GM18508 (cell line): ENCODE results near the gene IL4R.
"Not testable (repeated sequence)": the region's sequence is repeated elsewhere in the genome, so short reads cannot be mapped to it uniquely, and the experiment has no call there.

Experiments
- ATAC-seq: cut with Tn5 transposase; IDR thresholded peaks from one replicate; pipeline ENCODE4 v1.9.1; 2021; ENCODE audit warnings: moderate number of reproducible peaks; ENCODE audit not compliant: insufficient read depth, unreplicated experiment

Gene IL4R

GRCh38 chr16:27313422-27314160, at the start of gene IL4R:
Gene IL4R, plus strand, starts transcription at chr16:27313974. Its CDS starts 26,230 bp downstream, at chr16:27340204.
- ATAC-seq, result no peak

- ATAC-seq, result no peak
Observed at GRCh38 chr16:27264151-27264550, 49.6 kb upstream of the IL4R start.

- ATAC-seq, result no peak
Observed at GRCh38 chr16:27265982-27266381, 47.8 kb upstream of the IL4R start.

DNA sequence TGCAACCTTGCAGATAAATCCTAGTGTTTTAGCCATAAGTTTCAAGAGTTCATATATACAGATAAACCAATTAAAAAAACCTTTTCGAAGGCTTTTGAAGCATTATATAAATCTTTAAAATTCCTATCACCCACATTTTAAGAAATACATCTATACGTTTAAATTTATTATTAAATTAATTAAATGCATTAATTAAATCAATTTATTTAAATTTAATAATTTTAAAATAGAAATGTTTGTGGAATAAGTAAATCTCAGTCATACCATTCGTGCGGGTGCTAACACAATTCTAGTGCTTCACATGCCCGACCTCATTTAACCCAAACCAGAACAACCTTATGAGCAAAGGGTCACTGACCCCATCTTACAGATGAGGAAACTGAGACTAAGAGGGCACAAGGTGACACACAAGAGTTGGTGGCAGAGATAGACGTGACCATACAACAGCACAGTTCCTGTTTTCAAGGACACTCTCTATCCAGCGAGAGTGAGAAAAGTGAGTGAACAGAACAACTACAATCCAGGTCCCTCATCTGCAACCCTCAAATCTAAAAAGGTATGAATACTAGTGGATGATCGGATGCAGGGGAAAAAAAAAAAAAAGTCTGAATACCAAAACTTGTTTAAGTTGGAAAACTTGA, 46.6 kb upstream of the IL4R start:
- ATAC-seq, result no peak

DNA sequence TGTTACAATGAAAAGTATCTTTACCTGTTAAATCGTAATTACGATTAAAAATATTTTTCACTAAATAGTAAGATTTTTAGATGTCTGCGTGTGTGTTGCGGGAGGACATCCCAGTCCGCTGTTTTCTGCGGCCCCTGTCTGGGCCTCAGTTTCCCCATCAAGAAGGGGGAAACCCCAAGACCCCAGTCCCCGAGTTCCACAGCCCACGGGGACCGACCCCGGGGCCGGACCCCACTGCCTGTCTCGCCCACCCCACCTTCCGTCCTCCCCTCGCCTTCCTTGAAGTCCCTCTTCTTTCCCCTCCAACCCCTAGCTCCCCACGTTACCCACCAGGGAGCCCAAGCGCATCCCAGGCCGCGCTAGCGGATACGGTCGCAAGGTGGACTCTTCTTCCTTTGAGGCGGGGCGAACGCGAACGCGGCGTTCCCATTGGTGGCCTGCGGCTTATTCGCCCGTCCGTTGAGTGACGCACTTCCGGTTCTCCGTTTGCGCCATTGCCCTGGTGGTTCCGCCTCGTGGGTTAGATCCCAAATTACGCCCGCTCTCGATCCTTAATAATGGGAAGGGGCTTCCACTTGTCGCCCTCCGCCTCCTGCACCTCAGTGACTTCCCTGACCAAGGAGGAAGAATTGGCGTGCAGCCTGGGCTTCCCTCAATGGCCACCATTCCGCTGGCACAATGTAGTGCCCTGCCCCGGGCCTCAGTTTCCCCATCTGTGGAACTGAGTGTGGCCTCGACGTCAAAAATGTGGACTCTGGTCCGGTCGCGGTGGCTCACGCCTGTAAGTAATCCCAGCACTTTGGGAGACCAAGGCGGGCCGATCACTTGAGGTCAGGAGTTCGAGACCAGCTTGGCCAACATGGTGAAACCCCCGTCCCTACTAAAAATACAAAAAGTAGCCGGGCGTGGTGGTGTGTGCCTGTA, 45.1 kb upstream of the IL4R start, which contains the start of gene NSMCE1:
Gene NSMCE1, minus strand, starts transcription at position 397 of the 924 bp plus-strand sequence. CDS start 11,202 bp downstream, outside the sequence.
- ATAC-seq, result peak; percentile 82

DNA sequence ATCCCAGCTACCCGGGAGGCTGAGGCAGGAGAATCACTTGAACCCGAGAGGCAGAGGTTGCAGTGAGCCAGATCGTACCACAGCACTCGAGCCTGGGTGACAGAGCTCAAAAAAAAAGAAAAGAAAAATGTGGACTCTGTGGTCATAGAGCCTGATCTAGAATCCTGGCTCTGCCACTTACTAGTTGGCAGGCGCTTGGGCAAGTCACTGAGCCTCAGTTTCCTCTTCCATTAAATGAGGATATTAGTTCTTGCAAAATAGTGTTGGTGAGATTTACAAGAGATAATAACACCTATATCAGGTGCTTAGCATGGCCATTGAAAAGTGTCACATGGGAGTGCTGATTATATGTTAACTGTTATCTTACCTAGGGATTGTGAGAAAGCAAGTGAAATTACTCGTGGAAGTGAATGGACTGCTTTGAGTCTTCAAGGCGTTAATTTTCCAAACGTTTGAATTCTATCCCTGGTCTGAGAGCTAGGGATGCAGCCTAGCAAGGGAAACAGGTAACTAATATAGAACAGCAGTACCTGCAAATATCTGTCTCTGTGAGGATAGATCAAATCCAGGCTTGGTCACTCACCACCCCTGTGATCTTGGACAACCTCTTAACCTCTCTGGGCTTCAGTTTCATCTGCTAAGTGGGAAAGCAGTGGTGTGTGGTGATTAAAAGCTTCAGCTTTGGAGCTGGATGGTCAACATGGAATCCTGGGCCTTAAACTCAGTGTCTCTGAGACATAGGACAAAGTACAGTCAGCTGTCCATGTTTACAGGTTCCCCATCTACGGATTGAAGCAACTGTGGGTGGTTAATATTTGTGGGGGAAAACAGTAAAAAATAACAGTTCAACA, 44.2 kb upstream of the IL4R start:
- no peak for ATAC-seq

DNA sequence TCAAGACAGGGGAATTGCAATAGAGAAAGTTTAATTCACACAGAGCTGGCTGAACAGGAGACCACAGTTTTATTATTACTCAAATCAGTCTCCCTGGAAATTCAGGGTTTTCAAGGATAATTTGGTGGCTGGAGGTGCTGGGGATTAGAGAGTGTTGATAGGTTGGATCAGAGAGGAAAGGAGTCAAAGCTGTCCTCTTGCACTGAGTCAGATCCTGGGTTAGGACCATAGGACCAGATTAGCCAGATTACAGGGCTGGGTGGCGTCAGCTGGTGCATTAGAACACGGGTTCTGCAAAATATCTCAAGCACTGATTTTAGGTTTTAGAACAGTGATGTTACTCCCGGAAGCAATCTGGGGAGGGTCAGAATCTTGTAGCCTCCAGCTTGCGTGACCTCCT, 43.4 kb upstream of the IL4R start:
- no peak for ATAC-seq

GRCh38 chr16:27272076-27272475, 41.7 kb upstream of the IL4R start:
- ATAC-seq, result no peak

DNA sequence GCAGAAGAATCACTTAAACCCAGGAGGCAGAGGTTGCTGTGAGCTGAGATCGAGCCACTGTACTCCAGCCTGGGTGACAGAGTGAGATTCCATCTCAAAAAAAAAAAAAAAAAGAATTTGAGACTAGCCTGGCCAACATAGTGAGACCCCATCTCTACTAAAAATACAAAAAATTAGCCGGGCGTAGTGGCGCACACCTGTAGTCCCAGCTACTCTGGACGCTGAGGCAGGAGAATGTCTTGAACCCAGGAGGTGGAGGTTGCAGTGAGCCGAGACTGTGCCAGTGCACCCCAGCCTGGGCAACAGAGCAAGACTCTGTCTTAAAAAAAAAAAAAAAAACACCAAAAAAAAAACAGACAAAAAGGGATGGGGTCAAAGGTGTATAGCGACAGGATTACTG, 41.1 kb upstream of the IL4R start:
- ATAC-seq, result not testable (repeated sequence)

GRCh38 chr16:27273330-27273669, 40.5 kb upstream of the IL4R start:
- no peak for ATAC-seq

DNA sequence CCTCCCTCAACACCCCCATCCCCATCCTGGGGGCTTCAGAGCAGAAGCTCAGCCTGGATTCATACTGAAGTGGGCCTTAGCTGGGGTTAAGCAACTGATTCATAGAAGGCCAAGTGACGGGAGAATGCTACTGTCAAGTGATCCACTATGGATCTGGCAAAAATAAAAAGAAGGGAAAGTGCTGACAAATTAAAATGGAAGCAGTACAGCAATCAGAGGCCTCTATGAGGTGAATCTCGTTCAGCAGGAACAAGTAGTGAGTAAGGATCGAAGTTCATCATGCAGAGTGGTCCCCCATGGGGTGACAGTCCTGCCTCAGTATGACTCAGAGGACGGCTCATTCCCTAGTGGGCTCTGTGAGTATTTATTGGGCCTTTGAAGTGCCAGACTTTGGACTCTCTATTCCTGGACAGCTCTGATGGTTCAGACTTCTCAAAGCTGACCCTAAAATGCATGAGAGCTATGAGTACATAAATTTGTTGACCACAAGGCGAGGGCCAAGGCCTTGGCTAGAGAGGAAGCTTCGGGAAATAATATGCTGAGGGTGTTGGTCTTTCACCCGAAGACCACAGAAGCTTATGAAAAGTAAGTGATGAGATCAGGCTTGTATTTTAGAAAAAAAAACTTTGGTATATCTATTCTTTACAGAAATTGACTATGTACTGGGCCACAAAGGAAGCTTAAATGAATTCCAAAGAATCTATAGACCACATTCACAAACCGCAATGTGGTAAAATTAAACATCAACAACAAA, 39.9 kb upstream of the IL4R start:
- ATAC-seq, result no peak

DNA sequence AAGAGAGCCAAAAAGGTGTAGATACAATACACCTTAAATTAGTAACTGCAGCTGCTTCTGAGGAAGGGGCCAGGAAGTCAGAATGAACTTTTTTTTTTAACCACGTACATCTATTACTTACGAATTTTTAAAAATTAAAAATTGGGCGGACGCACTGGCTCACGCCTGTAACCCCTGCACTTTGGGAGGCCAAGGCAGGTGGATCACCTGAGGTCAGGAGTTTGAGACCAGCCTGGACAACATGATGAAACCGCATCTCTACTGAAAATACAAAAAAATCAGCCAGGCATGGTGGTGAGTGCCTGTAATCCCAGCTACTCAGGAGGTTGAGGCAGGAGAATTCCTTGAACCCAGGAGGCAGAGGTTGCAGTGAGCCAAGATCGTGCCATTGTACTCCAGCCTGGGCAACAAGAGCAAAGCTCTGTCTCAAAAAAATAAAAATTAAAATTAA, 39.3 kb upstream of the IL4R start:
- ATAC-seq, result not testable (repeated sequence)

DNA sequence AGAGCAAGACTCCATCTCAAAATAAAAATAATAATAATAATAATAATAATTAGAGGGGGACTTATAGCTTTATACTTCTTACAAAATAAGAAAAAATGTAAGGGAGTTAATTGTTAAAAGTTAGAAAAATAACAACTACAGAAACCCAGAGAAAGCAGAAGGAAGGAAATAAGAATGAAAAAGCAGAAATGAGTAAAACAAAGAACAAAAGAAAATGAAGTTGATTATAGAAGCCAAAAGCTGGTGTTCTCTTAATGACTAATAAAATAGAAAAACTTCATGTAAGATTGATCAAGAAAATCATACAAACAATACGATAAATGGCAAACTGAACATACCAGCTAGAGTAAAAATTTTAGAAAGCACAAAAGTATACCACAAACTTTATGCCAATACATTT, 38.4 kb upstream of the IL4R start:
- ATAC-seq, result no peak

- no peak for ATAC-seq
Observed at GRCh38 chr16:27281243-27281642, 32.5 kb upstream of the IL4R start.

DNA sequence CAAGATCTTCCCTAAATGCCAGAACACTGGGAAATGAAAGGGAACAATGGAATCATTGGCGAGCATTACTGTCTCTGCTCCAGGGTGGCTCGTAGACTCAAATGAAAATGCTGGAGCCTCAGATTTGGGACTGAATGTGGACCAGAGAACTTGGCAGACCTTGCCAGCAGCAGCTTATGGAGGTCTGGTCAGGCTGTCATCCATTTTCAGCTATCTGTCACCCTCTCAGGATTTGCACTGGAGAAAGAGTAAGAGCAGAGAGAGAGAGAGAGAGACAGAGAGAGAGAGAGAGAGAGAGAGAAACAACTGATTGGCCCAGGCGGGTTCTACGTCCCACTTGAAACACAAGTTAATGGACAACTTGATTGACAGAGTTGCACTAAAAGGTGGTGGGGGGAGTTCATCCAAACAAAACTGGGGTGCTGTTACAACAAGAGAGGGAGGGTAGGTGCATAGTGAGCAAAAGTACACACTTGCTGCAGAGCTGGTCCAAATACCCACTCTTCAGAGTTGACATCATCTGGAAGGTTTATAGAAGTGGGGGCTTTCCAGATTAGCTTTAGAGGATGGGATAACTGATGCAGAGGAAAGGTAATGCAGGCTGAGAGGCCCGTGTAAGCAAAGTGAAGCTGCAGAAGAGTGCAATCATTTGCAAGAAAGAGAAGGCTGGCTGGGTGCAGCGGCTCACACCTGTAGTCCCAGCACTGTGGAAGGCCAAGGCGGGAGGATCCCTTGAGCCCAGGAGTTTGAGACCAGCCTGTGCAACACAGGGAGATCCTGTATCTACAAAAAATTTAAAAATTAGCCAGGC, 28.7 kb upstream of the IL4R start:
- ATAC-seq, result no peak

- no peak for ATAC-seq
Observed at GRCh38 chr16:27285676-27286196, 28.0 kb upstream of the IL4R start.

GRCh38 chr16:27286451-27286850, 27.3 kb upstream of the IL4R start:
- no peak for ATAC-seq
